HEK293 (cell line): ENCODE data around the gene CCDC158.

ENCODE experiments used
- CTCF ChIA-PET: fragments of 350-600 bp; formaldehyde crosslinking; extraction: SDS; loops from one replicate; lab custom pipeline; 2021; ENCODE audit warnings: antibody characterized with exemption; lab: Yijun Ruan, JAX
- POLR2A ChIA-PET: fragments of 300-600 bp; formaldehyde crosslinking; extraction: SDS; loops from one replicate; lab custom pipeline; 2020; ENCODE audit warnings: antibody characterized with exemption, inconsistent platforms; lab: Yijun Ruan, JAX
- H3K27ac ChIP-seq: fragments of 200-500 bp; sonication (Bioruptor generic); 2 replicates; pipeline ENCODE4 v1.5.1; 2014; ENCODE audit warnings: low read depth, low read length, control low read depth, inconsistent platforms; ENCODE audit errors: extremely low read depth
- H3K36me3 ChIP-seq, 2 experiments: fragments of 200-500 bp in 1 of 2; sonication (Bioruptor generic) in 1 of 2; 1 replicate in 1 of 2; 2 replicates in 1 of 2; pipeline ENCODE4 v1.5.1; 2014 to 2017; ENCODE audit warnings: inconsistent platforms in 2 of 2, low read length in 2 of 2; ENCODE audit not compliant: control insufficient read depth in 2 of 2, insufficient read depth in 1 of 2
- H3K4me1 ChIP-seq: fragments of 200-500 bp; sonication (Bioruptor generic); 2 replicates; pipeline ENCODE4 v1.5.1; 2014; ENCODE audit warnings: mild to moderate bottlenecking, low read length, inconsistent platforms; ENCODE audit not compliant: control insufficient read depth, insufficient read depth
- H3K4me3 ChIP-seq: 2 replicates; pipeline ENCODE4 v1.5.1; 2011; ENCODE audit warnings: low read depth, mild to moderate bottlenecking, control low read depth, low read length, moderate library complexity
- H3K9me3 ChIP-seq: fragments of 200-500 bp; sonication (Bioruptor generic); 2 replicates; pipeline ENCODE4 v1.5.1; 2014; ENCODE audit warnings: low read depth, low read length, inconsistent platforms; ENCODE audit not compliant: control insufficient read depth, insufficient read depth
- KLF16 ChIP-seq: fragments of 450-650 bp; formaldehyde crosslinking; IDR thresholded peaks from 2 replicates; pipeline ENCODE4 v1.5.1; 2017; ENCODE audit warnings: missing biosample characterization, missing genetic modification characterization
- PRDM10 ChIP-seq: fragments of 450-650 bp; formaldehyde crosslinking; IDR thresholded peaks from 2 replicates; pipeline ENCODE4 v1.5.1; 2016; ENCODE audit warnings: missing biosample characterization, missing genetic modification characterization
- SP7 ChIP-seq: fragments of 450-650 bp; formaldehyde crosslinking; IDR thresholded peaks from 2 replicates; pipeline ENCODE4 v1.5.1; 2016; ENCODE audit warnings: missing biosample characterization, missing genetic modification characterization
- TRIM28 ChIP-seq: IDR thresholded peaks from 2 replicates; pipeline ENCODE4 v1.6.1; 2011; ENCODE audit warnings: low read length, control low read depth, borderline replicate concordance
- ZBTB17 ChIP-seq: fragments of 450-650 bp; formaldehyde crosslinking; IDR thresholded peaks from 2 replicates; pipeline ENCODE4 v1.5.1; 2016; ENCODE audit warnings: missing biosample characterization, missing genetic modification characterization
- ZNF121 ChIP-seq: fragments of 450-650 bp; formaldehyde crosslinking; IDR thresholded peaks from 2 replicates; pipeline ENCODE4 v1.5.1; 2016; ENCODE audit warnings: missing biosample characterization, missing genetic modification characterization
- ZNF174 ChIP-seq: fragments of 450-650 bp; formaldehyde crosslinking; IDR thresholded peaks from 2 replicates; pipeline ENCODE4 v1.5.0; 2017; ENCODE audit warnings: missing biosample characterization, mild to moderate bottlenecking, missing genetic modification characterization
- ZNF221 ChIP-seq: fragments of 450-650 bp; formaldehyde crosslinking; IDR thresholded peaks from 2 replicates; pipeline ENCODE4 v1.5.1; 2017; ENCODE audit warnings: missing biosample characterization, missing genetic modification characterization, borderline replicate concordance
- ZNF26 ChIP-seq: fragments of 450-650 bp; formaldehyde crosslinking; IDR thresholded peaks from 2 replicates; pipeline ENCODE4 v1.5.1; 2016; ENCODE audit warnings: missing biosample characterization, missing genetic modification characterization
- ZNF335 ChIP-seq: fragments of 450-650 bp; formaldehyde crosslinking; conservative IDR thresholded peaks from 2 replicates; pipeline ENCODE4 v1.5.1; 2016; ENCODE audit warnings: missing biosample characterization, missing genetic modification characterization
- ZNF341 ChIP-seq: fragments of 450-650 bp; formaldehyde crosslinking; IDR thresholded peaks from 2 replicates; pipeline ENCODE4; 2016; ENCODE audit warnings: low read depth, missing biosample characterization, missing genetic modification characterization
- ZNF366 ChIP-seq: fragments of 450-650 bp; formaldehyde crosslinking; conservative IDR thresholded peaks from 2 replicates; pipeline ENCODE4 v1.5.1; 2016; ENCODE audit warnings: missing biosample characterization, missing genetic modification characterization
- ZNF426 ChIP-seq: fragments of 450-650 bp; formaldehyde crosslinking; IDR thresholded peaks from 2 replicates; pipeline ENCODE4 v1.5.1; 2017; ENCODE audit warnings: missing biosample characterization, missing genetic modification characterization, mild to moderate bottlenecking, inconsistent platforms, moderate library complexity
- ZNF596 ChIP-seq: fragments of 450-650 bp; IDR thresholded peaks from 2 replicates; pipeline ENCODE4 v1.5.0; 2018; ENCODE audit warnings: missing biosample characterization, mild to moderate bottlenecking, missing genetic modification characterization, moderate library complexity
- ZNF610 ChIP-seq: fragments of 450-650 bp; formaldehyde crosslinking; IDR thresholded peaks from 2 replicates; pipeline ENCODE4 v1.5.1; 2016; ENCODE audit warnings: missing biosample characterization, missing genetic modification characterization, borderline replicate concordance
- ZNF701 ChIP-seq: fragments of 450-650 bp; formaldehyde crosslinking; IDR thresholded peaks from 2 replicates; pipeline ENCODE4 v1.5.1; 2016; ENCODE audit warnings: missing biosample characterization, missing genetic modification characterization
- ZNF707 ChIP-seq: fragments of 450-650 bp; formaldehyde crosslinking; IDR thresholded peaks from 2 replicates; pipeline ENCODE4 v1.5.1; 2016; ENCODE audit warnings: missing biosample characterization, missing genetic modification characterization
- ZXDB ChIP-seq: fragments of 450-650 bp; formaldehyde crosslinking; IDR thresholded peaks from 2 replicates; pipeline ENCODE4 v1.5.1; 2016; ENCODE audit warnings: missing biosample characterization, missing genetic modification characterization
- TF ChIP-seq, protein P1 (sequence below): fragments of 450-650 bp; formaldehyde crosslinking; IDR thresholded peaks from 2 replicates; pipeline ENCODE4 v1.5.1; 2016; ENCODE audit warnings: missing biosample characterization, missing genetic modification characterization

Gene CCDC158

DNA sequence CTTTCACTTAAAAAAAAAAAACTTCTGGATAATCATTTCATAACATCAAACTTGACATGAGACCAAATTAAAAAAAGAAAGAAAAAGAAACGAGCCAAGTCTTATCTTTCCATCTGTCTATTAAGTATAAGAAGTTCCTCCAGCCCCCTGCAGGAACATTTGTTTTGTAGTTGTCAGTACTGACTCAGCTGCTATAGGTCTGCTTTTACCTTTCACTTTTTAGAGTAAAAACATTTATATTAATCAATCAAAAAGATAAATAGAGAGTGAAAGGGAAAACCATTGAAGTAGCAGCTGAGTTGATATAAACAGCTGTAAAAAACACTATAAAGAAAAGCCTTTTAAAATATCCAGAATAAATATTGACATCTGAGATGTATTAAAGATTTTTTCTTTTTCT lies 46.1 kb downstream of the CCDC158 start:
- Histone ChIP-seq H3K4me3 (no peak overlapping the region), H3K27ac (no peak overlapping the region), H3K4me1 (peaks cover 2% of the 10 kb centered on the region; the same call in 1 of the 2 replicates), H3K9me3 (no peaks in the 10 kb centered on the region), H3K36me3 (no peaks in the 10 kb centered on the region)
- TF ChIP-seq SP7 (tag by site-specific recombination) (no peak), PRDM10 (tag by site-specific recombination) (peak; percentile 70)
- ChIA-PET POLR2A (interaction anchor here (0.7 to 1.4 kb wide), 2 partner anchors 69 to 301 kb away, joined by 3 to 5 read pairs; partner anchors contain the start of gene STBD1), CTCF (interaction anchor here (0.6 to 6.1 kb wide), 5 partner anchors 13 to 194 kb away, joined by 3 to 119 read pairs (median 3); no protein-coding TSS in a partner anchor)

- Histone ChIP-seq H3K4me3 (no peak overlapping the region), H3K36me3 (no peaks in the 10 kb centered on the region), H3K4me1 (peaks cover 2% of the 10 kb centered on the region; the same call in 1 of the 2 replicates), H3K27ac (no peak overlapping the region), H3K9me3 (no peaks in the 10 kb centered on the region)
- ChIA-PET CTCF (interaction anchor here (0.9 to 6.1 kb wide), 4 partner anchors 20 to 194 kb away, joined by 3 to 119 read pairs (median 4); no protein-coding TSS in a partner anchor), POLR2A (interaction anchor here (0.7 to 1.4 kb wide), 2 partner anchors 68 to 300 kb away, joined by 3 to 5 read pairs; partner anchors contain the start of gene STBD1)
- 0 out of 2 replicates have a peak, but pooled peaks have one; percentile 30 for TF ChIP-seq ZNF121 (tag by site-specific recombination)
- peak; percentile 61 for TF ChIP-seq ZNF335
- no peak for TF ChIP-seq ZNF610 (tag by site-specific recombination)
These were observed 46.9 kb downstream of the CCDC158 start for GRCh38 chr4:76373919-76374552.

GRCh38 chr4:76366737-76367136 lies 54.2 kb downstream of the CCDC158 start:
- no peaks in the 10 kb centered on the region for H3K4me1 ChIP-seq
- H3K9me3 ChIP-seq = no peaks in the 10 kb centered on the region
- H3K4me3 ChIP-seq = no peak overlapping the region
- no peak for TF ChIP-seq ZNF707
- TF ChIP-seq ZNF596 (tag by site-specific recombination) = no peak
- TF ChIP-seq ZNF174 = no peak
- no peak for TF ChIP-seq ZBTB17 (tag by site-specific recombination)
- no peak for TF ChIP-seq KLF16 (tag by site-specific recombination)
- TF ChIP-seq TRIM28 = no peak
- TF ChIP-seq ZNF366 = no peak
- TF ChIP-seq PRDM10 (tag by site-specific recombination) = no peak
- no peak for TF ChIP-seq ZNF221
- TF ChIP-seq ZNF341 = no peak
- TF ChIP-seq ZNF701 (tag by site-specific recombination) = no peak
- no peak for TF ChIP-seq ZNF26 (tag by site-specific recombination)
- no peak for TF ChIP-seq ZNF426
- TF ChIP-seq ZXDB (tag by site-specific recombination) = no peak
- TF ChIP-seq, protein P1, sequence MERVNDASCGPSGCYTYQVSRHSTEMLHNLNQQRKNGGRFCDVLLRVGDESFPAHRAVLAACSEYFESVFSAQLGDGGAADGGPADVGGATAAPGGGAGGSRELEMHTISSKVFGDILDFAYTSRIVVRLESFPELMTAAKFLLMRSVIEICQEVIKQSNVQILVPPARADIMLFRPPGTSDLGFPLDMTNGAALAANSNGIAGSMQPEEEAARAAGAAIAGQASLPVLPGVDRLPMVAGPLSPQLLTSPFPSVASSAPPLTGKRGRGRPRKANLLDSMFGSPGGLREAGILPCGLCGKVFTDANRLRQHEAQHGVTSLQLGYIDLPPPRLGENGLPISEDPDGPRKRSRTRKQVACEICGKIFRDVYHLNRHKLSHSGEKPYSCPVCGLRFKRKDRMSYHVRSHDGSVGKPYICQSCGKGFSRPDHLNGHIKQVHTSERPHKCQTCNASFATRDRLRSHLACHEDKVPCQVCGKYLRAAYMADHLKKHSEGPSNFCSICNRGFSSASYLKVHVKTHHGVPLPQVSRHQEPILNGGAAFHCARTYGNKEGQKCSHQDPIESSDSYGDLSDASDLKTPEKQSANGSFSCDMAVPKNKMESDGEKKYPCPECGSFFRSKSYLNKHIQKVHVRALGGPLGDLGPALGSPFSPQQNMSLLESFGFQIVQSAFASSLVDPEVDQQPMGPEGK (tag by site-specific recombination) = no peak
- CTCF ChIA-PET = no interaction called here
- H3K27ac ChIP-seq = no peak overlapping the region
- POLR2A ChIA-PET = no interaction called here
- H3K36me3 ChIP-seq = no peaks in the 10 kb centered on the region
